DMS79 (cell line): ENCODE measurements around the gene FMNL2.

Source experiments
- DNase-seq: peaks from one replicate; lab custom pipeline; 2025; lab: John Stamatoyannopoulos, UW

The FMNL2 gene

DNA sequence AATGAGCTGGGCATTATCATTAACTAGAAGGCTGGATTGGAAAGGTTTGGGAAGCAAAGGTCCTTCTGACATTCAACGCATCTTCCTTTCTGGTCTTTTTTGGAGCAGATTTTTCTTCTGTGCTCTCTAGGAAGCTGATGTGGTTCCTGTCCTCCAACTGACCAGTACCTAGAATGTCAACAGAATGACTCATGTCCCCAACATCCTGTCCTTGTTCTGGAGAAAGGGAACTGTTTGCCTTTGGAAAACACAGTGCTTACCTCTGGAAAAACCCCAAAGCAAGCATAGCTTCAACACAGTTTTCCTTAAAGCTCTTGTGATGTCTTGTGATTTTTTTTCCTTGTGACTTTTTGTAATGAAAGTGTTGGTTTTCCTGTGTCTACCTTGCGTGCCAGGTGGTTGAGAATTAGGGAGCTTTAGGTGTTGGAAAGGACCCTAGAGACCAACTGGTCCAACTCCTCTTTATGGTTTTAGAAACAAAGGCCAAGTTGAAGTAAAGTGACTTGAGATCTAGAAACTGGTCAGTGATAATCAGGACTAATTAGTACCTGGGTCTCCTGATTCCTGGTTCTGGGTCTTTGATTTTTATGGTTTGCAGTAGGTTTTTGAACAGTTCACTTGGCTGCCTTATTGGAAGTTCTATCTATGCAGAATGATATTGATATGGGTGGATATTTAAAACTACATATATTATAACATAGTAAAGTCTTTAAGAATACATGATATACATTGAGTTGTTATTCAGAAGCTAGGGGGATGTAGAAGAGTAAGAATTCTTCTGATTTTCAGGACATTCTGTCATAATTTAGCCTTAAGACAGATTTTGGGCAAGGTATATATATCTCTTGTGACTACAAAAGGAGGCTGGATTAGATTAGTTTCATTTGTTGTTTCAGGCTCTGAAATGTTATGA lies 70.5 kb downstream of the FMNL2 start:
- no peak for DNase-seq

DNA sequence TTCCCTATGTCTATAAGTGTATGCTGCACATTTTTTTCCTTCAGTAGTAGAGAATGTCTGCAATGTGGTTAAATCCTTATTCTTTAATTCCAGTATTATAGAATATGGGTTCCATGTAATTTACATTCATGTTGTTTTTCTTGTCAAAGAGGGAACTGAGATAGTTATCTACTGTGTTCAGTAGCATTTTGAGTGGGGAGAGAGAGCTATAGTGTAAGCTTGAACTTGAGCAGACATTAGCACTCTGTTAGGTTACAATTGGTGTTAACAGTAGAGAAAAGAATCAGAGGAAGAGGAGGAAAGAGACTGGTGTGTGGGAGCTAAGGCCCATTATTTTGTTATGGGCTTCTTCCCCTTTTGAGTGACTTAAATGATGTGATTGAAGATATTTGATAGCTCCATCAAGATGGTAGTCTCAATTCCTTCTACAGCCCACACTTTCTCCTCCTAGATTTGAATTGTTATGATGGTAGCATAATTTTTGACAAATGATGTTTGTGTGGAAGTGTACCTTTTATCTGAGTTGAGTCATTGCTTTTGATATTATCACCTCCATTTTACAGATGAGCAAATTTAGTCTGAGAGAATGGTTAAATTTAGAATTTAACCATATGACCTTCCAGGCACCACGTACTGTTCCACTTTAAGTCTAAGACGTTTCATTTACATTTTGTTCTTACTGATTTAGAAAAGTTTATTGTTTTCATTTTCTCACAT lies 71.3 kb downstream of the FMNL2 start:
- no peak for DNase-seq

DNA sequence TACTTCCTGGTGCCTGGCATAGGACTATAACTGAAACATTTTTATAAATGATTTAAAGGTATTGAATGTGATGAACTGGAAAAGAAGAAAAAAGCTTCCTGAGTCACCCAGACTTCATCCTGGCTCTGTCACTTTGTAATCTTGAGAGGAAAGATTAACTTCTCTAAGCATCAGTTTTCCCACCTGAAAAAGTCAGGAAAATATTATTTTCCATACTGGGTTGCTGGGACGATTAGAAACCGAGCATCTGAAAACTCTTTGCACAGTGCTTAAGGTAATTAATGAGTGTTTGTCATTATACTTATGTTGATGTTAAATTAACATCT lies 71.8 kb downstream of the FMNL2 start:
- DNase-seq, result no peak

GRCh38 chr2:152407204-152407721 lies 72.3 kb downstream of the FMNL2 start:
- no peak for DNase-seq

DNA sequence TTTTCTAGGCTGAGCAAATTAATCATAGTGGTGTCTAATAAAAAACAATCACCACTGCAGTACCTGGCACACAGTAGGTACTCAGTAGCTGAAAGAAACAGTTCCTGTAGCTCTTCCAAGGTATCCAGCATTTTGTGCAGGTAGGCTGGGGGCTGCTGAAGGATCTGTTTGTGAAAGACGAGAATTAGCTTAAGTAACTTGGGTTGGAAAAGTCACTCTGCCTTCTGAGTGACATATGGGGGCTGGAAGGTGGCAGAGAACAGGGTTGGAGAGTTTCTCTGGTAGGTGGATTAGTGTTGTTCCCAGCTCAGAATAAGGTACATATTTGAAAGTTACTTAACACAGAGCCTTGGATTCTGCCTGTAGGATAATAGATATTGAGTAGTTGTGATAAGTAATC lies 72.8 kb downstream of the FMNL2 start:
- no peak for DNase-seq

DNA sequence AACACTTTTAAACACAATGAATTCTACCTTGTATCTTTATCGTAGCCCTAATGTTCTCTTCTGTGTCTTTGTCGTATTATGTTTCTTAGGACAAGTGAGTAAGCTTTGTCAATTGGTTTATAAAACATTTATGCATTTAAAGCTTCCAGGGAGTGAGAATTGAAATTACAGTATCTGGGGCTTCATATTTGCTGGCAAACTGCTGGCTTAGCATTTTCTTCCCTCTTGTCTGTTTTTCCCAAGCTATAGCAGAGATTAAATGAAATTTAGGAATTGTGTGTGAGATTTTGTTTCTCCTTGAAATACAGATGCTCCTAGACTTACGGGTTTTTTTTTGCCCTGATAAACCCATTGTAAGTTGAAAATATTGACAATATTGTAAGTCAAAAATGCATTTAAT lies 73.3 kb downstream of the FMNL2 start:
- DNase-seq, result no peak

DNA sequence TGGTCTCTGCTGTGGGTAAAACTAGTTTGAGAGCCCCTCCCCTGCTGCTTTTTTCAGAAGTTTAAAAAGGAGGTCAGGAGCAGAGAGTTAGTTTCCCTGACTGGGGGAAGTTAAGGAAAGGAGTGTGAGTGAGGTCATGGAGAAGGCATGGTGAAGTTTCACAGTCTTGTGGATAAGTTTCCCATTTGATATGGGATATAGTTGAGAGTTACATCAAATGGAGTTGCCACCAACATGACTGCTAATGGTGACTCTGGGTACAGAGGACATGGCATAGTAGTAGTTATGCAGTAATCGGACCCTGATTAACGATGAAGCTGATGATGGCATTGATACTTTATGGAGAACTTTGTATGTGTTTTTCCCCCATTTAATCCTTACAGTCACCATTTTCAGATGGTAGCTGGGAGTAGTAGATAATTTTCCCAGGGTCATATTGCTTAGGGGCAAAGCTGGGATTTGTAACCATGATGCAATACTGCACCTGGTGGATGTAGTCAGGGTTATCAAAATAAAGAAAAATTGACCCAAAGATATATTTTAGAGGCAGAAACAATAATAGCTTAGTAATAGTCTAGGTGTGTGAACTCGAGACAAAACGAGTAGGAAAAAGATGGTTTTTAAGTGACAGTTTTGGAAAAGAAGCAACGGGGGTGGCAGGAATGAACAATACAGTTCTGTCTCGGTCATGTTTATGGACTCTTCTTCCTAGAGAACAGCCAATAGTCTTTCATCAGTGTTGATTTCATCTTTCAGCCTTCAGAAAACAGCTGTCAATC lies 74.6 kb downstream of the FMNL2 start:
- no peak for DNase-seq

DNA sequence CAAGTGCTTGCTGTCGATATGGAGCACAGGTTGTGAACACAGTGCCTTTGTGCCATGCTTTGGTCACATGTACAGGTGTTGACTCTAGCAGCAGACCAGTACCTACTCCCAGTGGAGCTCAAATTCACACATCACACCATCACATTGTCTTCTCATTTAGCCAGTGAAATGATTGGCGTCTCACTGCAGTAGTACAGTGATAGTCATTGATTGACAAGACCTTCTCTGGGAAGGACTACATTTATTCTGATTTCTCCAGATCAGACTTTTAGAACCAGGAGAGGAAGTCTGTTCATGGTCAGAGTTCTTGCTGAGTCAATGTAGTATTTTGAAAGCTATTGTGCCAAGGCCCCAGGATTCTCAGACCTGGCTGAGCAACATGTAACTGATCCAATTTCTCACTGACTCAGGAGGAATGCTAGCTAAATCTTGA lies 75.2 kb downstream of the FMNL2 start:
- no peak for DNase-seq

DNA sequence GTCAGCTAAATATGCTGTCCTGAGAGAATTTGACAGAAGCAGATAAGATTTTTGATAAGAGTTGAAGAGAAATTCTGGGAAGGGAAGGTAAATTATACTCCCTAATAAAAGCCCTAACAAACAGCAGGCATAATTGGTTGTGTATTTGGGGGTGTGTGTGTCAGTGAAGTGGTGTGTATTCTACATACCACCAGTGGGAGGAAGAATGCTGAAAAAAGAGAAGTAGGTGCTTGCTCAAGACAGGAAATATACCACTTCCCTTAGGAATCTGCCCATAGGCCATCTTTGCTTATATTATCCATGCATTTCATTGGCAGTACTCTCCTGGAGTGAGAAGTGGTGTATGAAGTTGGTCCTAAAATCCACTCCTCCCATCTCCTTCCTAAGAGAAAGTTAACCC lies 76.2 kb downstream of the FMNL2 start:
- DNase-seq, result no peak

GRCh38 chr2:152413228-152414030 lies 78.5 kb downstream of the FMNL2 start:
- no peak for DNase-seq

GRCh38 chr2:152415231-152415642 lies 80.3 kb downstream of the FMNL2 start:
- DNase-seq, result no peak

GRCh38 chr2:152415796-152416195 lies 80.8 kb downstream of the FMNL2 start:
- no peak for DNase-seq

- no peak for DNase-seq
These were observed 83.7 kb downstream of the FMNL2 start for GRCh38 chr2:152418688-152419087.

- DNase-seq, result no peak
These were observed 85.0 kb downstream of the FMNL2 start for GRCh38 chr2:152419944-152420343.

DNA sequence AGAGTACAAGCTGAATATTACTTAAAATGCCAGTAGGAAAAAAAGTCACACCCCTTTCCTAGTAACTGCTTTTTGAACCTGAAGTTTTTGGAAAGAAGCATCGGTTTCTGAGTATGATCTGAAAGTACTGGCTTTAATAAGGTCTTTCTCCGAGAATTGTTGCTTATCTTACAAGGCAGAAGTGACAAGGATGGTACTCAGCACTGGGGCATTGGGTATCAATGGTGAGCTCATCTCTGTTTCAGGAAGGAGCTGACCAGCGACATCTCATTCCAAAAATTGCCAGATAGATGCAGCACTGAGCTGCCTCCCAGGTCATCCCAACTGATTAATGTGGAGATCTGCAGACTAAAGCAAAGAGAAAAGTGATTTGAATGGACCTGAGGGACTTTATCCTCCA lies 85.4 kb downstream of the FMNL2 start:
- DNase-seq, result no peak

DNA sequence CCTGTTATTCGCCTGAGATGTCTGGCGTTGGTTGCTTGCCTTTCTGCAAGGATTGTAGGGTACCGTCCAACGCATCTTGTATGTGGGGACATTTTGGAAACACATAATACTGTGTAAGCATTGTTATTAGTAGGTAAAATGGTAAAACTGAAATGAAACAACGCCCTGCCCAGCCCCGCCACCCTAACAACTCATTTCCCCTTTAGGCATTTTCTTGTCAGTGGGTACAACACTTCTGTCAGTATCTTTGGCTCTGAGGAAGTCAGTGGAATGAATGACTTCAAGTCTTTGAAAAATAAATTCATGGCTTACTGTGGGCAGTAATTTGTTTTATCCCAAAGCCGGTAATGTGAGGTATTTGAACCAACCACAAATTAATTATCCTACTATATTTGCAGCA lies 86.0 kb downstream of the FMNL2 start:
- no peak for DNase-seq

DNA sequence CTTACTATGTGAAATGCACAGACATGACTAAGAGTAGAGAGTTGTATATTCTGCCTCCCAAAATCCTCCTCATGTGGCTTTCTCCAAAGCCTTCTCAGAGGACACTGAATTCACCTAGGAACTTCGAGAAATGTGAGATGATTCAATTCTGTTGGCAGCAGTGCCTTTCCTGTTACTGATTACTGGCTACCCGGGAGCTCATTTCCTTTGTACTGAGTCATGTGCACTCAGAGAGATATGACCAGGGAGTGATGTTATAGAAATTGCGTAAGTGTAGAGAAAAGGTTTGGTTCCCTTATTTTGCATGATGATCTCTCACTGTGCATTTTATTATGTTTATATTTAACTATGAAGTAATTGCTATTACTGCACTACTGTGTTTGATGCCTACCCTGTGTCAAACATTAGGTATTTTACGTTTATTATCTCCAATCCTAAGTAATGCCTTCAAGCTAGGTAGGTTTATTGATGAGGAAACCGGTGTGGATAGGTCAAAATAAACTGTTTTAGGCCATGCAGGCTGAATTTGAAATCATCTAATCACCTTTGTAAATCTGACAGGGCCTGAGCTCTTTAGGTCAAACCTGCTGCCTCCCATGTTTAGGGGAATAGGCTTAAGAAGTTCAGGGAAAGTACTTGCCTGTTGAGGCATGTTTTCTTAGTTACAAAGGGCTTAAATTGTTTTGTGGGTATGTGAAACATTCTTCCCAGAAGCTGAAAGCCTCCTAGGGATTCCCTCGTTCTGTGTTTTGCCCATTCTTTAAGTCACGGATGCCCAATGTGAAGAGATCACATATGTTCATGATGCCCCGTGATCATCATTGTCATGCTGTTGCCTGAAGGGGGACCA lies 86.8 kb downstream of the FMNL2 start:
- DNase-seq, result no peak

GRCh38 chr2:152423684-152424083 lies 88.7 kb downstream of the FMNL2 start:
- no peak for DNase-seq

DNA sequence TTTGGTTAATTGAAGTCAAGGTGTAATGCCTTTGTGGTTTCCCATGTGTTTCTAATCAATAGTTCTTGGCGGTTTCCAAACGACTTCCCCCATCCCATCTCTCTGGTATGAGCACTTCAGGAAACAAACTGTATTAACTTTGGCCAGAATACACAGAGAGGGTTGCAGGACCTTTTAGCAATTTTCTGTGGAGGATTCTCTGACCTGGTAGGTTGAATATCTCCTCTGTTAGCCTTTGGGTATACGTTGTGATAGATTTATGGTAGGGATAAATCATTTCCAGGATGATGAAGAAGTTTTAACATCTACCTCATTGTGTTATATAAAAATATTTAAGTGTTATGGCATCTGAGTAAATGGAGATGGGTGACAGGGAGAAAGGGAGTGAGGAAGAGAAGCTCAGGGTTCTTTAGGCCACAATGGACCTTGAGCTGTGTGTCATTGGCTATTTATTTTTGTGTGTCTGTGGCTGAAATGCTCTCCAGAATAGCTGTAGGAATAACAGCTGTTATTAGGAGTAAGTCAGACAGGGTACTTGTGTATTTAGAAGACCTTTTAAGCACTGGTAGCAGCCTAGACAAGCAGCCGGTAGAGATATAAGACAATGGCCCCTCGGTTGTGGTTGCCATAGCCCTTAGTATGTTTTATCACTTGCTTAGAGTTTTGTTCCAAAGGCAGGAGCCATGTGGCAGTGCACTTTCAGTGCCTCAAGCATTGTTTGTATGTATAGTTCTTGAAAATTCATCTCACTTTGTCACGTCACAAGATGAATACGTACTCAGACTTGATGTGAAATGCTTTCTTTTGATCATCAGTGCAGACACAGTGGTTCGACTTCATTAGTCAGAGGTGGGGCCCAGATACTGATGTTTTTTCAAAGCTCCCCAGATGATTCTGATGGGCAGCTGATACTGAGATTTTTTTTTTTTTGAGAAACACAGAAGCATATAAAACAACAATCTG lies 91.1 kb downstream of the FMNL2 start:
- DNase-seq, result no peak
